Parathyroid adenoma (tissue), 2 donors: ENCODE measurements around the gene IGLL1.

Source experiments
- H2AFZ ChIP-seq: fragments of 300-600 bp; sonication (generic); one replicate; pipeline ENCODE4 v1.7.0; 2017; ENCODE audit warnings: antibody characterized with exemption, mild to moderate bottlenecking
- H3K27ac ChIP-seq: fragments of 300-600 bp; sonication (generic); one replicate; pipeline ENCODE4 v1.7.0; 2017
- H3K27me3 ChIP-seq: fragments of 300-600 bp; sonication (generic); one replicate; pipeline ENCODE4 v1.7.0; 2017; ENCODE audit warnings: low read length; ENCODE audit not compliant: control insufficient read depth, insufficient read depth
- H3K36me3 ChIP-seq: fragments of 300-600 bp; sonication (generic); one replicate; pipeline ENCODE4 v1.7.0; 2017; ENCODE audit warnings: low read length; ENCODE audit not compliant: control insufficient read depth, insufficient read depth
- H3K4me1 ChIP-seq: fragments of 300-600 bp; sonication (generic); one replicate; pipeline ENCODE4 v1.7.0; 2017; ENCODE audit warnings: control low read depth
- H3K4me2 ChIP-seq: fragments of 300-600 bp; sonication (generic); one replicate; pipeline ENCODE4 v1.7.0; 2017; ENCODE audit warnings: low read length
- H3K4me3 ChIP-seq: fragments of 300-600 bp; sonication (generic); one replicate; pipeline ENCODE4 v1.7.0; 2017; ENCODE audit warnings: low read depth, low read length
- H3K79me2 ChIP-seq: fragments of 300-600 bp; sonication (generic); one replicate; pipeline ENCODE4 v1.7.0; 2017; ENCODE audit warnings: control low read depth
- H3K9ac ChIP-seq: fragments of 300-600 bp; sonication (generic); one replicate; pipeline ENCODE4 v1.7.0; 2017; ENCODE audit warnings: mild to moderate bottlenecking
- H3K9me3 ChIP-seq: fragments of 300-600 bp; sonication (generic); one replicate; pipeline ENCODE4 v1.7.0; 2017; ENCODE audit warnings: low read length; ENCODE audit not compliant: control insufficient read depth
- TF ChIP-seq, protein P1 (sequence below): fragments of 300-600 bp; sonication (generic); IDR thresholded peaks from one replicate; pipeline ENCODE4 v1.7.0; 2017; ENCODE audit warnings: antibody characterized with exemption, mild to moderate bottlenecking
- donor health status: primary hyperparathyroidism.

The IGLL1 gene

DNA sequence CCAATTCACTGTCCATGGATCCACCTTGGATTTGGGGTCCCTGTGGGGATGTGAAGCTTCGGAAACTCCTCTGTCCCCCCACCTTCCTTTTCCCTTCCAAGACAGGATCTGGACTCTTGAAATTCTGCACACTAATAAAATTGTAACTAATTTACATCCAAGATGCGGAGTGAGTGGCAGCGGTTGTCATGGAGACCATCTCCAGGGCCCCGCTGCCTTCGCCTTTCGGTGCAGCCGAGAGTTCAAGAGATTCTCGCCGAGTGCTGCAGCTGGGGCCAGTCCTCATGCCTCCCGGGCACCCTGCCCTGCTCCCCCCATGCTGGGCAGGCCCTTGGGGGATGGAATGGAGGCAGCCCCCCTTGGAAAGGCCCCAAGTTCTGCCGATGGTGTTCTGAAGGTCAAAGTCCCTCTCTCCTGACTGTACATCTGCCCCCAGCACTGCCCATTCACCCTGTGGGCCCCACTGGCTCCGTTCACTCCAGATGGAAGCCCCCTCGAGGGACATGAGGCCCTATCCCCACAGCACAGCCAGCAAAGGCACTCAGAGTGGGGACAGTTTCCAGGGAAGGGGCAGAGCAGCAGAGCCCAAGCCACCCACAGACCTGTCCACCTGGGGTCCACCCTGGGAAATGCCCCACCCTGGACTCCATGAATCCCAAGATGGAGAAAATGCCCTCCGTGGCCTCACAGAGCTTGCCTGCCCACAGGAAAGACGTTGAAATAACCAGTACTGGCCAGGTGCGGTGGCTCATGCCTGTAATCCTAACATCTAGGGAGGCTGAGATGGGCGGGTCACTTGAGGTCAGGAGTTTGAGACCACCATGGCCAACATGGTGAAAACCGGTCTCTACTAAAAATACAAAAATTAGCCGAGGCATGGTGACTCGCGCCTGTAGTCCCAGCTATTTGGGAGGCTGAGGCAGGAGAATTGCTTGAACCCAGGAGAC lies 25.9 kb downstream of the IGLL1 start:
- H3K9ac ChIP-seq, result no peak overlapping the region

DNA sequence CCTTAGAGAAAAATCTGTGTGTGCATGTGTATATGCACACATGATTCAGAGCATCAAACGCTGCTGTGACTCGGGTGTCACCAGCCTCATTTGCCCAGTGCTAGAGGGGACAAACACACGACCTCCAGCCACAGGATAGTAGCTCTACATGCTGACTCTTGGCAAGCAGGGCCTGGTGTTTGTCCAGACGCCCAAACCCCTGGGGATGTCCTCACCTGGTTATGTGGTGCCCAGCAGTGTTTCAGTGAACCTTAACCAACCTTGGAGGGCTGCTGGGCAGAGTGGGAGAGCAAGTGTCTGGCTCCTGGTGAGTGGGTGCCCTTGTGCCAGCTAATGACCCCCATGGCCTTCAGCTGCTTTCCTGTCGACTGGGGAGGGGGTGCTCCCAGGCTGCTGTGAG lies 26.7 kb downstream of the IGLL1 start:
- Histone ChIP-seq H3K4me2 (no peak overlapping the region), H2AFZ (no peak overlapping the region), H3K27me3 (no peaks in the 10 kb centered on the region), H3K4me1 (no peaks in the 10 kb centered on the region), H3K4me3 (no peak overlapping the region), H3K9ac (no peak overlapping the region), H3K79me2 (no peaks in the 10 kb centered on the region), H3K9me3 (no peaks in the 10 kb centered on the region), H3K36me3 (no peaks in the 10 kb centered on the region), H3K27ac (no peak overlapping the region)
- TF ChIP-seq, protein P1, sequence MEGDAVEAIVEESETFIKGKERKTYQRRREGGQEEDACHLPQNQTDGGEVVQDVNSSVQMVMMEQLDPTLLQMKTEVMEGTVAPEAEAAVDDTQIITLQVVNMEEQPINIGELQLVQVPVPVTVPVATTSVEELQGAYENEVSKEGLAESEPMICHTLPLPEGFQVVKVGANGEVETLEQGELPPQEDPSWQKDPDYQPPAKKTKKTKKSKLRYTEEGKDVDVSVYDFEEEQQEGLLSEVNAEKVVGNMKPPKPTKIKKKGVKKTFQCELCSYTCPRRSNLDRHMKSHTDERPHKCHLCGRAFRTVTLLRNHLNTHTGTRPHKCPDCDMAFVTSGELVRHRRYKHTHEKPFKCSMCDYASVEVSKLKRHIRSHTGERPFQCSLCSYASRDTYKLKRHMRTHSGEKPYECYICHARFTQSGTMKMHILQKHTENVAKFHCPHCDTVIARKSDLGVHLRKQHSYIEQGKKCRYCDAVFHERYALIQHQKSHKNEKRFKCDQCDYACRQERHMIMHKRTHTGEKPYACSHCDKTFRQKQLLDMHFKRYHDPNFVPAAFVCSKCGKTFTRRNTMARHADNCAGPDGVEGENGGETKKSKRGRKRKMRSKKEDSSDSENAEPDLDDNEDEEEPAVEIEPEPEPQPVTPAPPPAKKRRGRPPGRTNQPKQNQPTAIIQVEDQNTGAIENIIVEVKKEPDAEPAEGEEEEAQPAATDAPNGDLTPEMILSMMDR, result no peak

More for the DNA sequence above, 25.9 kb downstream of the IGLL1 start:
- Histone ChIP-seq H2AFZ (no peak overlapping the region), H3K4me1 (no peaks in the 10 kb centered on the region), H3K4me2 (no peak overlapping the region), H3K9me3 (no peaks in the 10 kb centered on the region), H3K4me3 (no peak overlapping the region), H3K27ac (no peak overlapping the region), H3K36me3 (no peaks in the 10 kb centered on the region), H3K79me2 (no peaks in the 10 kb centered on the region), H3K27me3 (no peaks in the 10 kb centered on the region)
- TF ChIP-seq, protein P1, result no peak

DNA sequence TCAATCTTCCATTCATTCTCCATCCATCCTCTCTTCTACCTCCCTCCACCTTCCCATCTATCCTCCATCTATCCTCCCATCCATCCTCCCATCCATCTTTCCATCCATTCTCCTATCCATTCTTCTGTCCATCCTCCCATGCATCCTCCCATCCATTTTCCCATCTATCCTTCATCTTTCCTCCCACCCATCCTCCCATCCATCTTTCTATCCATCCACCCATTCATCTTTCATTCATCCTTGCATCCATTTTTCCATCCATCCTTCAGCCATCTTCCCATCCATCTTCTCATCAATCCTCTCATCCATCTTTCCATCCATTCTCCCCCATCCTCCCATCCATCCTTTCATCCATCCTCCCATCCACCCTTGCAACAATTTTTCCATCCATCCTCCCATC lies 27.5 kb downstream of the IGLL1 start:
- Histone ChIP-seq H3K79me2 (no peaks in the 10 kb centered on the region), H3K9ac (no peak overlapping the region), H3K4me3 (no peak overlapping the region), H3K27ac (no peak overlapping the region), H2AFZ (no peak overlapping the region), H3K27me3 (no peaks in the 10 kb centered on the region), H3K4me1 (no peaks in the 10 kb centered on the region), H3K36me3 (no peaks in the 10 kb centered on the region), H3K4me2 (no peak overlapping the region), H3K9me3 (no peaks in the 10 kb centered on the region)
- TF ChIP-seq, protein P1, result no peak

DNA sequence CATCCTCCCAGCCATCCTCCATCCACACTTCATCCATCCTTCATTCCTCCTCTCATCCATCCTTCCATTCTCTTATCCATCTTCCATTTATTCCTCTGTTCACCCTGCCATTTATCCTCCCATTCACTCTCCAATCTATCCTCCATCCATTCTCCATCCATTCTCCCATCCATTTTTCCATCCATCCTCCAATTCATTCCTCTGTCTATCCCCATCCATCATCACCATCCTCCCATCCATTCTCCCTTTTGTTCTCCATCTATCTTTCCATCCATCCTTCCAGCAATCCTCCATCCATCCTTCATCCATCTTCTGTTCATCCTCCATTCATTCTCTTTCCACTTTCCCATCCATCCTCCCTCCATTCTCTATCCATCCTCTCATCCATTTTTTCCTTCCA lies 28.7 kb downstream of the IGLL1 start:
- Histone ChIP-seq H3K79me2 (no peaks in the 10 kb centered on the region), H3K9me3 (no peaks in the 10 kb centered on the region), H3K4me3 (no peak overlapping the region), H3K36me3 (no peaks in the 10 kb centered on the region), H3K27me3 (no peaks in the 10 kb centered on the region), H3K4me2 (no peak overlapping the region), H3K27ac (no peak overlapping the region), H3K9ac (no peak overlapping the region), H3K4me1 (no peaks in the 10 kb centered on the region), H2AFZ (no peak overlapping the region)
- TF ChIP-seq, protein P1, result no peak
